ENCODE data around the gene DNAAF8. TPM values are rescaled to one million over a fixed set of nuclear protein-coding genes. Genes with fewer than 3 reads are reported as not detected.

DNAAF8 gene
- total and polyA plus RNA-seq, 8 donors = 0.23 to 1.0 (median 0.58) TPM

DNA sequence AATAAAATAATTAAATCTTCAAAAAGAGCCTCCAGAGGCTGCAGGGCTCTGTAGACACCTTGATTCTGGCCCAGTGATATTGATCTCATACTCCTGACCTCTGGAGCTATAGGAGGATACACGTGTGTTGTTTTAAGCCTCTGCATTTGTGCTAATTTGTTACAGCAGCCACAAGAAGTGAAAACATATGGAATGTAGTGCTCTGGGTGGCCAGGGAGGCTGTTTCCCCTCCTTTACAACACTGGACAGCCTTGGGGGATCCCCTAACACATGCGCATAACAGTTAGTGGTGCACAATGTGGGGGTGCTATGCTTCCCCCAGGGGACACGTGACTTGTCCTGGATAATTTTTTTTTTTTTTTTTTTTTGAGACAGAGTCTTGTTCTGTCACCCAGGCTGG lies 37.3 kb downstream of the DNAAF8 start:
- intact Hi-C loops (cut with DNase I) = no loop called here
- 76 to 80% methylated on average over 3 of the region's 3 CpGs for WGBS, 2 donors
- no peak for FAIRE-seq
- peaks cover 0 to 7% (median 0%) of the 10 kb centered on the region in 3 donors for H3K4me1 ChIP-seq
- no peaks in the 10 kb centered on the region for H3K9me3 ChIP-seq
- no peaks in the 10 kb centered on the region for H3K27me3 ChIP-seq
- TF ChIP-seq, protein P1, sequence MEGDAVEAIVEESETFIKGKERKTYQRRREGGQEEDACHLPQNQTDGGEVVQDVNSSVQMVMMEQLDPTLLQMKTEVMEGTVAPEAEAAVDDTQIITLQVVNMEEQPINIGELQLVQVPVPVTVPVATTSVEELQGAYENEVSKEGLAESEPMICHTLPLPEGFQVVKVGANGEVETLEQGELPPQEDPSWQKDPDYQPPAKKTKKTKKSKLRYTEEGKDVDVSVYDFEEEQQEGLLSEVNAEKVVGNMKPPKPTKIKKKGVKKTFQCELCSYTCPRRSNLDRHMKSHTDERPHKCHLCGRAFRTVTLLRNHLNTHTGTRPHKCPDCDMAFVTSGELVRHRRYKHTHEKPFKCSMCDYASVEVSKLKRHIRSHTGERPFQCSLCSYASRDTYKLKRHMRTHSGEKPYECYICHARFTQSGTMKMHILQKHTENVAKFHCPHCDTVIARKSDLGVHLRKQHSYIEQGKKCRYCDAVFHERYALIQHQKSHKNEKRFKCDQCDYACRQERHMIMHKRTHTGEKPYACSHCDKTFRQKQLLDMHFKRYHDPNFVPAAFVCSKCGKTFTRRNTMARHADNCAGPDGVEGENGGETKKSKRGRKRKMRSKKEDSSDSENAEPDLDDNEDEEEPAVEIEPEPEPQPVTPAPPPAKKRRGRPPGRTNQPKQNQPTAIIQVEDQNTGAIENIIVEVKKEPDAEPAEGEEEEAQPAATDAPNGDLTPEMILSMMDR (IDR thresholded peaks at IDR 0.05) = no peak
- H3K27ac ChIP-seq = no peak overlapping the region
- ATAC-seq = no peak
- no peaks in the 10 kb centered on the region for H3K36me3 ChIP-seq
- DNase-seq = no peak
- H3K4me3 ChIP-seq = no peak overlapping the region

DNA sequence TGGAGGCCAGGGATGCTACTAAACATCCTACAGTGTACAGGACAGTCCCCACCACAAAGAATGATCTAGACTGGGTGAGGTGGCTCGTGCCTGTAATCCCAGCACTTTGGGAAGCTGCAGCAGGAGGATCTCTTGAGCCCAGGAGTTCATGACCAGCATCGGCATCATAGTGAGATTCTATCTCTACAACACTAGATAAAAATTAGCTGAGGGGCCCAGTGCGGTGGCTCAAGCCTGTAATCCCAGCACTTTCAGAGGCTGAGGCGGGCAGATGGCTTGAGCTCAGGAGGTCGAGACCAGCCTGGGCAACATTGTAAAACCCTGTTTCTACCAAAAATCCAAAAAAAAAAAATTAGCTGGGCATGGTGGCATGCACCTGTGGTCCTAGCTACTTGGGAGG lies 38.0 kb downstream of the DNAAF8 start:
- H3K27me3 ChIP-seq = no peaks in the 10 kb centered on the region
- H3K27ac ChIP-seq = no peak overlapping the region
- intact Hi-C loops (cut with DNase I) = no loop called here
- no peaks in the 10 kb centered on the region for H3K36me3 ChIP-seq
- peaks cover 0 to 6% (median 0%) of the 10 kb centered on the region in 3 donors for H3K4me1 ChIP-seq
- TF ChIP-seq, protein P1 (IDR thresholded peaks at IDR 0.05) = no peak
- H3K9me3 ChIP-seq = no peaks in the 10 kb centered on the region
- ATAC-seq (no peak), FAIRE-seq (no peak), DNase-seq (no peak)
- no peak overlapping the region for H3K4me3 ChIP-seq
- 80 to 82% methylated on average over 5 of the region's 5 CpGs for WGBS, 2 donors

GRCh38 chr16:4775005-4775404 lies 40.7 kb downstream of the DNAAF8 start:
- ATAC-seq (no peak), FAIRE-seq (no peak), DNase-seq (no peak)
- Histone ChIP-seq H3K9me3 (no peaks in the 10 kb centered on the region), H3K4me3 (no peak overlapping the region), H3K4me1 (no peaks in the 10 kb centered on the region), H3K27me3 (no peaks in the 10 kb centered on the region), H3K27ac (no peak overlapping the region), H3K36me3 (no peaks in the 10 kb centered on the region)
- intact Hi-C loops (cut with DNase I) = no loop called here
- WGBS, 2 donors = 82 to 93% methylated on average over 10 to 13 of the region's 13 CpGs
- TF ChIP-seq, protein P1 (IDR thresholded peaks at IDR 0.05) = no peak

DNA sequence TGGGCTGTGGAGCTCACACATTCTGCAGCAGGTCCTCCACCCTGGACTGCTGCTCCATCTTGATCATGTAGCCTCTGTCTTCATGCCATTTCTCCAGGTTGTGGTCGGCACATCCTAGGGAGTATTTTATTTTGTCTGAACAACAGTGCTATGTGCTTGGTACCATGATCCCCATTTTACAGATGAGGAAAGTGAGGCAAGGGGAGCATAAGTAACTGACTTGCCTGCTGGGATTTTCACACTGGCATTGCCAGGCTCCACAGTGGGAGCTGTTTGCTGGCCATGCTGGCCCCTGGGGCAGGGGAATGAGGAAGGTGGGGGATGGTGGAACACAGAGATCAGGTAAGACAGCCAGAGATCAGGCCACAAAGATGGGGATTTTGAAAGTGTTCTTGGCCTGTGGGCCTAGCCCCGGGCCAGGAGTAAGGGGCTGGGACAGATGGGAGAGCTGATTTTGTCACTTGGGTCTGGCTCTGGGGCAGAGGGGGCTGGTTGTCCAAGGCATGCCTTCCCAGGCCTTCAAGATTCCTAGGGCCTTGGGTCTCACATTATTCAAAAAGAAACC lies 41.9 kb downstream of the DNAAF8 start:
- intact Hi-C loops (cut with DNase I) = no loop called here
- WGBS, 2 donors = 81 to 98% methylated on average over 2 of the region's 2 CpGs
- FAIRE-seq = no peak
- DNase-seq = no peak
- TF ChIP-seq, protein P1 (IDR thresholded peaks at IDR 0.05) = no peak
- Histone ChIP-seq H3K4me1 (no peaks in the 10 kb centered on the region), H3K27me3 (no peaks in the 10 kb centered on the region), H3K36me3 (no peaks in the 10 kb centered on the region), H3K4me3 (no peak overlapping the region), H3K27ac (no peak overlapping the region), H3K9me3 (no peaks in the 10 kb centered on the region)
- no peak for ATAC-seq

DNA sequence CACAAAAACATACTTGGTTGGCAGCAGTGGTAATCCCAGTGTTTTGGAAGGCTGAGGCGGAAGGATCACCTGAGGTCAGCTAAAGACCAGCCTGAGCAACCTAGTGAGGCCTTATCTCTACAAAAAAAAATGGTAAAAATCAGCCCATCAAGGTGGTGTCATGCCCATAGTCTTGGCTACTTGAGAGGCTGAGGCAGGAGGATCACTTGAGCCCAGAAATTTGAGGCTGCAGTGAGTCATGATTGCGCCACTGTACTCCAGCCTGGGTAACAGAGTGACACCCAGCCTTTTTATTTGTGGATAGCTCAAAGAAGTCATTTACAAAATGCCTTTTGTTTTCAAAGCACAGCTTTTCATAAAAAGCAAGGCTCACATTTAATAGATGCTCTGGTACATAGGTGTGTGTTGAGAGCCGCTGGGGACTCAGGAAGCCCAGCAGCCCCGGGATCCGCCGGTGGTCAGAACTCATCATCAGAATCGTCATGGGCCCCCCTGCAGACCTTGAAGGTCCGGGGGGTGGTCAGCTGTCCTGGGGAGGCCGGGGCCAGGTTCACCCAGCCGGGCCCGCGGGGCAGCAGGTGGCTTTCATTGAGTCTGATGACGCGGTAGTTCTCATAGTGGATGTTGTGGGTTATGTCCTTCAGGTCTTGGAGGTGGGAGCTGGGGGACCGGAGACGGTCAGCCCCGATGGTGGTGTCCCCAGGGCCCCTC lies 43.2 kb downstream of the DNAAF8 start:
- WGBS, 2 donors = 71 to 79% methylated on average over 17 of the region's 17 CpGs
- H3K27ac ChIP-seq = no peak overlapping the region
- intact Hi-C loops (cut with DNase I) = no loop called here

More for the DNA sequence above, 43.2 kb downstream of the DNAAF8 start:
- H3K36me3 ChIP-seq = no peaks in the 10 kb centered on the region
- FAIRE-seq (no peak), ATAC-seq (no peak), DNase-seq (no peak)
- TF ChIP-seq, protein P1 (IDR thresholded peaks at IDR 0.05) = no peak
- H3K9me3 ChIP-seq = no peaks in the 10 kb centered on the region
- no peaks in the 10 kb centered on the region for H3K4me1 ChIP-seq
- no peak overlapping the region for H3K4me3 ChIP-seq
- H3K27me3 ChIP-seq = no peaks in the 10 kb centered on the region

Measured in pancreas (tissue), 10 donors.